Cardiac muscle cell (in vitro differentiated cells and primary cell): ENCODE data around the gene NISCH. TPM values are rescaled to one million over a fixed set of nuclear protein-coding genes. Genes with fewer than 3 reads are reported as not detected.

Experiments used
- DNase-seq, 2 donors: peaks; one replicate each; pipeline versions ENCODE4 v3.0.0 to v3.0.0-alpha.2; 2010 to 2017; ENCODE audit warnings: low read depth in 1 of 2, low spot score in 1 of 2
- H3K27ac ChIP-seq: fragments of 200-600 bp; sonication (generic); 2 replicates; pipeline ENCODE4 v1.5.1; 2016
- H3K27me3 ChIP-seq: fragments of 200-600 bp; sonication (generic); 2 replicates; pipeline ENCODE4 v1.6.0; 2016; ENCODE audit warnings: control low read depth
- H3K36me3 ChIP-seq: fragments of 200-600 bp; sonication (generic); 2 replicates; pipeline ENCODE4 v1.5.1; 2016; ENCODE audit warnings: control low read depth
- H3K4me1 ChIP-seq: fragments of 200-600 bp; sonication (generic); 2 replicates; pipeline ENCODE4 v1.8.1; 2017; ENCODE audit warnings: low read depth, mild to moderate bottlenecking, mixed run types
- H3K4me3 ChIP-seq: fragments of 200-600 bp; sonication (generic); 2 replicates; pipeline ENCODE4 v1.5.1; 2016; ENCODE audit warnings: mild to moderate bottlenecking
- H3K9me3 ChIP-seq: fragments of 200-600 bp; sonication (generic); 2 replicates; pipeline ENCODE4 v1.5.1; 2017; ENCODE audit warnings: low read depth, mild to moderate bottlenecking, control low read depth
- polyA plus RNA-seq: library from polyadenylated mRNA; unstranded; fragments of >200 nt; fragmentation: Nextera tagmentation; extraction: Ambion mirVana; gene quantifications from 2 replicates; pipeline ENCODE4 v1.2.1, GENCODE V29; 2016
- total RNA-seq: library from RNA; depleted of rRNA; stranded (reverse); fragments of >200 nt; gene quantifications from 2 replicates; pipeline ENCODE4 v1.2.3, GENCODE V29; 2016
- TF ChIP-seq, protein P1 (sequence below): IDR thresholded peaks from 2 replicates; pipeline ENCODE4 v1.5.1; 2012; ENCODE audit warnings: low read depth, mild to moderate bottlenecking, low read length

Gene NISCH
- total and polyA plus RNA-seq, 2 experiments from 2014 or later: 80.8 to 205 TPM

DNA sequence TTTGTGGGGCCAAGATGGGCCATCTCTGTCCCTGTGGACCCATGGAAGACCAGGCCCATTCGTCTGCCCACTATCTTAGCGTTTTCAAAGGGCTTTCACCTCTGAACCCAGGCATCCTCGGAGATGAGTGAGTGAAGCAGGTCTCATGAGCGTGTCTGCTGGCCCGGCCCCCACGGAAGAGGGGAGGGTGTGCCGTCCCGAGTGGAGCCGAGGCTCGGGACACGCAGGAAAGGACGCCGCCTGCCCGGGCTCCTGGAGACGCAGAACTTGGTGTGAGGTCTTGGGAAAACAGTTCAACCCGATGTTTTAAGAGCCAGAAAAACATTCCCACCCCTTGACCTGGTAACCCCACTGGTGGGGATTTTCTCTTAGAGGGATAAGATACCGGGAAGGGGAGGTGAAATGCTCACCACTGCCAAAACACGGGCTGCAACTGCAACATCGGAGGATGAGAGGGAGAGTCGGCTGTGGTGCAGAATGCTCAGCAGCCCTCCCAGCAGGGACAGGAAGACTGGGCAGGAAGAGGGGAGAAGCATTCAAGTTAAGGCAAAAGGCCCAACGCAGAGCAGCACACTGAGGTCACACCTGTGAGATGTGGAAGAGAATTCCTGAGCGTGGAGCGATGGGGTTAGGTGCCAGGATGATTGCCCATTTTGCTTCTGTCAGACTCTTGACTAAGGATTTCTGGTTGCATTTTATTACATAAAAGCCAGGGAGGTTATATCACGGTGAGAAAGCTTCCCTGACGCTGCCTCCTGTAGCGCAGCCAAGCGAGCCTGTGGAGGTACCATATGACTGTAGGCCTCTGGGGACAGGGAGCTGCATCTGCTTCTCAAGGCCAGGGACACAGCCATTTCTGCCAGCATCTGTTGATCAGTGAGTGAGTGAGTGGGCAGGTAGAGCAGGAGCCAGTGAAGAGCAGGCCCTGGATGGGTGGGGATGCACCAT is 25.6 kb downstream of the NISCH start:
- Histone ChIP-seq H3K27ac (peak overlapping the region; percentile 91), H3K27me3 (no peaks in the 10 kb centered on the region), H3K9me3 (no peaks in the 10 kb centered on the region), H3K4me3 (no peak overlapping the region), H3K36me3 (peaks cover 61% of the 10 kb centered on the region), H3K4me1 (peaks cover 26% of the 10 kb centered on the region)
- DNase-seq: no peak
- TF ChIP-seq, protein P1, sequence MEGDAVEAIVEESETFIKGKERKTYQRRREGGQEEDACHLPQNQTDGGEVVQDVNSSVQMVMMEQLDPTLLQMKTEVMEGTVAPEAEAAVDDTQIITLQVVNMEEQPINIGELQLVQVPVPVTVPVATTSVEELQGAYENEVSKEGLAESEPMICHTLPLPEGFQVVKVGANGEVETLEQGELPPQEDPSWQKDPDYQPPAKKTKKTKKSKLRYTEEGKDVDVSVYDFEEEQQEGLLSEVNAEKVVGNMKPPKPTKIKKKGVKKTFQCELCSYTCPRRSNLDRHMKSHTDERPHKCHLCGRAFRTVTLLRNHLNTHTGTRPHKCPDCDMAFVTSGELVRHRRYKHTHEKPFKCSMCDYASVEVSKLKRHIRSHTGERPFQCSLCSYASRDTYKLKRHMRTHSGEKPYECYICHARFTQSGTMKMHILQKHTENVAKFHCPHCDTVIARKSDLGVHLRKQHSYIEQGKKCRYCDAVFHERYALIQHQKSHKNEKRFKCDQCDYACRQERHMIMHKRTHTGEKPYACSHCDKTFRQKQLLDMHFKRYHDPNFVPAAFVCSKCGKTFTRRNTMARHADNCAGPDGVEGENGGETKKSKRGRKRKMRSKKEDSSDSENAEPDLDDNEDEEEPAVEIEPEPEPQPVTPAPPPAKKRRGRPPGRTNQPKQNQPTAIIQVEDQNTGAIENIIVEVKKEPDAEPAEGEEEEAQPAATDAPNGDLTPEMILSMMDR: no peak

DNA sequence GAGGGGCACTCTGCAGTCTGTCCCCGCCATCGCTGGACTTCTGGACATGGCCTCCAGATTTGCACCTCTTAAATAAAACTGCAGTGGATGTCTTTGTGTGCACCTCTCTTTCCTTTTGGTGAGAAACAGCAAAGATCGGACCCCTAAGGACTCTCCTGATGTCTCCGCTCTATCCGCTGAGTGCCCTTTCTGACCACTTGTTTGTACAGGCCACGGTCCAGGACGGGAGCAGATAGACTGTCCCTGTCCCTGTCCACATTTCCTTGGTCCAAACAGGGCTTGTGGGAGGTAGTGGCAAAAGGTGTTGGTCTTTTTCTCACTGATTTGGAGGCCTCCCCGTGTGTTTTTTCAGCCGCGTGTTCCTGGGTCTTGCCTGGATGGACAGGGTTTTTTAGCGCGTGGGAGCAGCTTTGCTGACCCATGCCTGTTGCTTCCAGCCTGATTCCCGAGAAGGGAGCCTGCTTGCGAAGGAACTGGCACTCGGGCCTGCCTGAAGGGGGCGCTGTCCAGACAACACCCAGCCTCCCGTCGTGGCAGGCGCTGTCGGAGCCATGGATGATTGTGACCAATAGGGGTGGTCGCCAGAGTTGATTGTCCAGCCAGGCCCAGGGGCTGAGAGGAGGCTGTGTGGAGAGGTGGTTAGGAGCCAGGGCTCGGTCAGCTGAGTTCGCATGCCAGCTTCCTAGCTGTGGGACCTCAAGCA is 26.6 kb downstream of the NISCH start:
- Histone ChIP-seq H3K9me3 (no peaks in the 10 kb centered on the region), H3K27me3 (no peaks in the 10 kb centered on the region), H3K36me3 (peaks cover 57% of the 10 kb centered on the region), H3K4me3 (no peak overlapping the region), H3K4me1 (peaks cover 26% of the 10 kb centered on the region), H3K27ac (peak overlapping the region; percentile 91)
- peak; percentile 28 to 32 for DNase-seq
- TF ChIP-seq, protein P1: peak; percentile 49

DNA sequence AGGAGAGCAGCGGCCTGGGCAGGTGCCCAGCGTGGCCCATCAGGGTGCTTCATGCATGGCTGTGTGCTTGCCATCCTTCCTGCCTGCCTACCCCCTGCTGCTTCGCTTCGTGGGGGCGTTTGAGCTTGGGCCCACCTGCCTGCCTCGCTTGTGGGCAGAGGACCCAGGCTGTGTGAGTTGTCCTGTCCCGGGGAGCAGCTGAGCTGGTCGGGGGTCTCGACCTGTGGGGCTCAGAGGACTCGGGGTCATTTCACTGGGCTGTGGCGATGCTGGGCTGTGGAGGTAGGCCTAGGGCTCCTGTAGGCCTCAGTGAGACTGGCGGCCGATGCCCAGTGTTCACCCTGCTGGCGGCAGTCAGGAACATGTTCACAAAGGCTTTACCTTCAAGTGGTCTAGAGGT is 27.7 kb downstream of the NISCH start:
- DNase-seq: no peak
- H3K36me3 ChIP-seq: peaks cover 51% of the 10 kb centered on the region
- H3K4me3 ChIP-seq: no peak overlapping the region
- TF ChIP-seq, protein P1: no peak
- peaks cover 26% of the 10 kb centered on the region for H3K4me1 ChIP-seq
- peak overlapping the region; percentile 91 for H3K27ac ChIP-seq
- no peaks in the 10 kb centered on the region for H3K9me3 ChIP-seq
- no peaks in the 10 kb centered on the region for H3K27me3 ChIP-seq

DNA sequence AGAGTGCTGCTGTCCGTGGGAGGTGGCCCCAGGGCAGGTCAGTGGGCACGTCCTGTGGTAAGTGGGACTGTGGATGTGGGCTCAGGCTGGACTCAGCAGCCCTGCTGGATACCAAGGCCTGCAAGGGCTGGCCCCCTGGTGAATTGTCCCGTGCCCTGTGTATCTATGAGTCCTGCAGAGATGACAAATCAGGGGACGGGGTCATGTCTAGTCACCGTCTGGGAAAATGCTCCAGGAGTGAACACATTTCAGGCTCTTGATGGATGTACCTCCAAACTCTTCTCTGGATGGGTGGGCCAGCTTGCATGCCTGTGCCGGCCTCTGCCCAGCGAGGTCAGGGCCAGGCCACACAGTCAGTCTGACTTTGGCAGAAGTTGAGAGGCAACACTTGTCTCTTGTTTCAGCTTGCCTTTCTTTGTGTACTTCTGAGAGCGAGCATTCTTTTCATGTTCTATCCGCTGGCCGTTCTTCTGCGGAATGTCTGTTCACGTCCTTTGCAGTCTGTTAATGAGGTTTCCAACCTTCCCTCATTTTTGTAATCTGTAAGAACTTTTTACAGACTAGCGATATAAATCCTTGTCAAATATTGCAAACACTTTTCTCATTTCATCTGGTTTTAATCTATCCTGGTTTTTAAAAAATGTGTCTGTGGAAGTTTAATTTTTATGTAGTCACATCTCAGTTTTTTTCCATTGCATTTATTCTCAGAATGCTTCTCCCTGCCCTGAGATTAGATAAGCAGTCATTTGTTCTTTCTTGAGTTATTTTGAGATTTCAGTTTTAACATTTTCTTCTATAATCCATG is 28.4 kb downstream of the NISCH start:
- H3K4me3 ChIP-seq: no peak overlapping the region
- H3K9me3 ChIP-seq: no peaks in the 10 kb centered on the region
- peak; percentile 55 to 73 for DNase-seq
- H3K27me3 ChIP-seq: no peaks in the 10 kb centered on the region
- H3K27ac ChIP-seq: peak overlapping the region; percentile 91
- peaks cover 49% of the 10 kb centered on the region for H3K36me3 ChIP-seq
- TF ChIP-seq, protein P1: no peak
- H3K4me1 ChIP-seq: peaks cover 26% of the 10 kb centered on the region

DNA sequence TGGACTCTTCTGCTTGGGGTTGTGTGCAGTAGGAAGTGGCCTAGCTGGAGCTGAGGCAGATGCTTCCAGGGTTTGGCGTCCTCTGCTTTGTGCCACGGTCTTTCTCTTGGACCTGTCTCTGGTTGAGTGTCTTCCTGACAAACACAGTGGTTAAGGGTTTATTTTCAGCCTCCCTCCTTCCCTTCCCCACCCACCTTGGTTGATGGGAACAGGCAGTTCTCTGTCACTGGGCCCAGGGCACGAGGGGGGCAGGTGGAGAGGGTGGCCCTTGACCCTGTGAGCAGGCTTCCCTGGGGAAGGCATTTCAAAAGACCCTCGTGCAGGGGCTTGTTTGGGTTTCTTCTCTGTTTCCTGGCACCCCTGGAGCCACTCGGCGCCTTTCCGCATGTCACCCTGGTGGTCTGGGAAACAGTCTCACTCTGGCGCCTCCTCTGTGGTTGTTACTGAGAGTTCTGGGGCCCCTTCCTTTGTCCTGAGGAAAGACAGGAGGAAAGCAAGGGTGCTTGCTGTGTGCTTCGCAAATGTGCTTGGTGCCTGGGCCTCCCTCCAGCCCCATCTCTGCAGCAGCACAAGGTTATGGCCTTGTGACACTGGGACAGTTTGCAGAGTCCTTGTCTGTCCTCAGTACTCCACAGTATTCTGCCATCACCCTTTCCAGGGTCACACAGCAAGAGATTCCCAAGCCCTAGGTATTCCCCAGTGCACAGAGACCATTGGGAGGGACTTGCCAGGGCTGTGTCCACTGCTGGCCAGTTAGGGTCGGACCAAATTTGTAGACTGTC is 29.5 kb downstream of the NISCH start:
- no peak for DNase-seq
- peak overlapping the region; percentile 91 for H3K27ac ChIP-seq
- H3K27me3 ChIP-seq: no peaks in the 10 kb centered on the region
- no peak overlapping the region for H3K4me3 ChIP-seq
- TF ChIP-seq, protein P1: no peak
- no peaks in the 10 kb centered on the region for H3K9me3 ChIP-seq
- H3K4me1 ChIP-seq: peaks cover 26% of the 10 kb centered on the region
- H3K36me3 ChIP-seq: peaks cover 48% of the 10 kb centered on the region
